ENCODE measurements around the gene JAK3.
A peak's percentile ranks its signal among the peaks of the same experiment; 100 is the strongest.

The JAK3 gene

DNA sequence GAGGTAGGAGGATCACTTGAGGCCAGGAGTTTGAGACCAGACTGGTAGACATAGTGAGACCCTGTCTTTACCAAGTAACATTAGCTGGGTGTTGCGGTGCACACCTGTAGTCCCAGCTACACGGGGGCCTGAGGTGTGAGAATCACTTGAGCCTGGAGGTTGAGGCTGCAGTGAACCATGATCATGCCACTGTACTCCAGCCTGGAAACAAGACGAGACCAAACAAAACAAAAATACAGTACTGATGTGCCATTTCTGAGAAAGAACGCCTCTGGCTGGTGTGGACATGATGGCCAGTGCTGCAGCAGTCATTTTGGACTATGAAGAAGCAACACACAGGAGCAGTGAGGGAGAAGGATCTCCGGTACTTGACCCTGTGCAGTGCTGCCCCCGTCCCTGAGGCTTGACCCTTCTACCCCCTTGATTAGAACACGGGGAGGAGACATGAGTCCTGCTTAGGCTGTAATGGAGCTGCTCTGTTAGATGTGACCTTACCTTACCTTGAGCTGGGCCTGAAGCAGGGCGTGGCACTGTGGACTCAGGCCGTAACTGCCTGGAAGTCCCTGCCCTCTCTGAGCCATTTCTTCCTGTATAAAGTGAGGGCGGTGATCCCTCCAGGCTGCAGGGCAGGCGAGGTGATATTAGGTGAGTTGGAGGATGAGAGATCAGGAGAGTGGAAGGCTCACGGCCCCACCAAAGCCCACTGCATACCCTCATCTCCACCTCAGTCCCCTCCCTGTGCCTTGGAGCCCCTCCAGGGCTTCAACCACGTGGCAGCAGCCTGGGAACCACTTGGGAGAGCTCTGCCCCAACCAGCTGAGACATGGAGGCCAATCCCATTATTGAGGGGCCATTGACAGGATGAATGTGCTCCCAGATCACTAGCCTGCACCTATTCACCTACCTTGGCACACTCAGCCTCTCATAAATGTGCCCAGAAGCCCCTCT lies 17.9 kb upstream of the JAK3 start:
- peak; percentile 19 for DNase-seq

DNA sequence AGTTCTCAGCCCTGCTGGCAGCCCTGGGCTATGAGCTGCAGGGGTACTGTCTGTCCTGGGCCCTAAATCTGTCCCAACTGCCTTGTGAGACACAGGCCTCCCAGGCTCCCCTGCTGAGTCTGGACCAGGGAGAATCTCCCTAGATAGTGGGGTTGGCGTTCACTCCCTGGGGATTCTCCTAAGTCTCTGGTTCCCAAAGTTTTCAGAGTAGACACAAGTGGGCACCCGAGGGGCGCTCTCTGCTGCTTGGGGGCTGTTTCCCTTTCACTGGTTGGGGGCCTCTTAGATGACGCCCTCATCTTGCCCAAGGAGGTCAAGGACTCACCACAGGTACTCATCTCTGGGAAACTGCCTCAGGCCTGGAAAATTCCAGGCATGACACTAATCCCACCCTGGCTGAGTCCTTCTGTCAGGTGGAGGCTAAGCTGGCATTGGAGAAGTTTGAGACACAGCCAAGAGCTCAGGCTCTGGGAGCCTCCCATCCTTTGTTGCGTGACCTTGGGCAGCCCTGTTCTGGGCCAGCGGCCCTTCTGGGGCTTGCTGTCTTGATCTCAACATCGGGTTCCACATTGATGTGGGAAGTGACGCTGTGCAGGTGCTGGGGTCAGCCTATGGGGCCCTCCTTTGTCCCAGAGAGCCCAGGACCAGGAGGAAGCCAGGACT lies 15.9 kb upstream of the JAK3 start:
- DNase-seq, result no peak

DNA sequence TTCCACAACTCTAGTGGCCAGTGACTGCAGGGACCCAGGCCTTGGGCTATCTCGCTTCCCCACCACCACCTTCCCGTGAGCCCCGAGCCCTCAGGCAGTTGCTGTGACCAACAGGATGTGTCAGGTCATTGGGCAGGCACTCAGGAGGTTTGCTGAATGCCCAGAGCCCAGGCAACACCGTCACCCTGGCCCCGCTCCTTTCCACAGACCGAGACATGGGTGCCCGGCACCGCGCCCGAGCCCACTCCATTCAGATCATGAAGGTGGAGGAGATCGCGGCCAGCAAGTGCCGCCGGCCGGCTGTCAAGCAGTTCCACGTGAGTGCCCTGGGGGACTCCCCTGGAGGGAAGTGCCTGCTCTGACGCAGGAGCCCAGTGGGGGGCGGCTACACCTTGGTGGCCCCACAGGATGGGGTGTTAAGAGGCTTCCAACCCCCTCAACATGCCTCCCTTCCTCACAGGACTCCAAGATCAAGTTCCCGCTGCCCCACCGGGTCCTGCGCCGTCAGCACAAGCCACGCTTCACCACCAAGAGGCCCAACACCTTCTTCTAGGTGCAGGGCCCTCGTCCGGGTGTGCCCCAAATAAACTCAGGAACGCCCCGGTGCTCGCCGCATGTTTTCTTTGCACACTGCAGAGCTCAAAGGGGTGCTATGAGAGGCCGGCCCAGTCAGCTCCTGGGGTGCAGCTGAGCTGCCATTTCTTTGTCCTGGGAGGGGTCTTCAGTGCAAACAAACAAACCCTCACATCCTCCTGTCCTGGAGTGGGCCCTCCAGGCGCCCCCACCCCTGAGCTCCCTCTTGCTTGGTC lies 15.1 kb upstream of the JAK3 start:
- DNase-seq, result no peak

DNA sequence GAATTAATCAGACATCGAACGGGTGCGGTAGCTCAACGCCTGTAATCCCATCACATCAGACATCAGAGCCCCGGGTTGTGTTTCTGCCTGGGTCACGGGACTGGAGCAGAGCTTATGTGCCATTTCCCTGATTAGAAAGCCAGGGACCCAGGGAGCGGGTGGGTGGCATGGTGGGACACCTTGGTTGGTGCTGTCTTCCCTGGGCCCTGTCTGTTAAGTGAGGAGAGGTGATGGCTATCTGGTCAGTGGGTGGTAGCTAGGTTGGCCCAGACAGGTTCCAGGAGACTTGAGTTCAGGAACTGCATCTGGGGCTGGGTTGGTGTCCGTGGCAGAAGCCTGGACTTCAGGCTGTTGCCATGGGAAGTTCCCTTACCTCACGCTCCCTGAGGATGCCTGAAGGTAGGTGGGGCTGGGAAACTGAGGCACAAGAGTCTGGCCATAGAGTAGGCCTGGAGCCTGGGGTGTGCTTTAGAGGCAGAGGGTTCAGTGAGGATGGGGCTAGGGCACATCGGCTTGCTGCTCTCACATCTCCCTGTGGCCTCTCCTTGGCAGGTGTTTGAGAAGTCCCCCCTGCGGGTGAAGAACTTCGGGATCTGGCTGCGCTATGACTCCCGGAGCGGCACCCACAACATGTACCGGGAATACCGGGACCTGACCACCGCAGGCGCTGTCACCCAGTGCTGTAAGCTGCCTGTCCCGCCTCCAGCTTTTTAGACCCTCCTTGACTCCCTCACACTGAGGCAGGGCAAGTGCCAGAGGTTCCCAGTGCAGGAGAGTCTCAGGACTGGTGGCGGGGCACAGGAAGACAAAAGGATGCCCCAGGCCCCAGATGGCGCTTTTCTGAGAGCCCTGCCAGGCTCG lies 14.0 kb upstream of the JAK3 start:
- DNase-seq, result no peak

DNA sequence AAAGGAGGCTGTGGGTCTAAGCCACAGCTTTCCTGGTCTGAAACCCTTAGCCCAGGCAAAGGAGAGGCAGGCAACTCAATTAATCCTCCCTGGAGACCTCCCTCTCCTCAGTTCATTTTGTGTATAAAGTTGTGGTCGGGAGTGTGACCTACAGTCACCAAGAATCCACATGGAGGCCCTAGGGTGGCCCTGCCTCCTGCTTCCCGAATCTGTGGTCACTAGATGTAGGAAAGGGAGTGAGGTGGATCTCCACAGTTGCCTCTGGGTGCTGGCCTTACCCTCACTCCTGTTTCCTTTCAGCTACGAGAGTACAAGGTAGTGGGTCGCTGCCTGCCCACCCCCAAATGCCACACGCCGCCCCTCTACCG lies 13.2 kb upstream of the JAK3 start:
- no peak for DNase-seq

DNA sequence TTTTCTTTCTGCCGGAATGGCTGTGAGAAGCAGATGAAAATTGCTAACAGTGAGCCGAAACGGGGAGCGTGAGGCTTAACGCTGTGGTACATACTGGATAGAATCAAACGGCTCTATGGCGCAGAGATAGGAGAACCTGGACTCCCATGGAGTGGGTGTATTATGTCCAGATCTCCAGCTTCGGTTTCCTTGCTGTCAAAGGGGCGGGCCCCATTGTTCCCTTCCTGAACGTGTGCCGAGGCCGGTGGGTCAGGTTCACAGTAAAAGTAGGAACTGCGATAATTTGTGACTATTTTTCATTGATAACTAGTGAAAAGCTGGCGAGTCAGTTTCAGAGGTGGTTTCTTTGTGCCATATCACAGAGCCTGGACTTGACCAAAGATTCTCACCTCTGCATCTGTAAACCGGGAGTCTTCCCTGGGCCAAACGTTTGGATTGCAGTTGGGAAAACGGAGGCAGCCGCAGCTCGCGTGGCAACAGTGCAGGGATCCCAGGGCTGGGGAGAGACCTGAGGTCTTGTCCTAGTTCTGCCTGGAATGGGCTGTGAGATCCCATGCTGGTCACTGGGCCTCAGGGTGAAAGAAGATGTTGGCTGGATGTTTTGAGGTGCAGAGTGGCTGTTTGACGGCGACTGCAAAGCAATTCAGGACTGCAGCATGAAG lies 12.7 kb upstream of the JAK3 start:
- no peak for DNase-seq

DNA sequence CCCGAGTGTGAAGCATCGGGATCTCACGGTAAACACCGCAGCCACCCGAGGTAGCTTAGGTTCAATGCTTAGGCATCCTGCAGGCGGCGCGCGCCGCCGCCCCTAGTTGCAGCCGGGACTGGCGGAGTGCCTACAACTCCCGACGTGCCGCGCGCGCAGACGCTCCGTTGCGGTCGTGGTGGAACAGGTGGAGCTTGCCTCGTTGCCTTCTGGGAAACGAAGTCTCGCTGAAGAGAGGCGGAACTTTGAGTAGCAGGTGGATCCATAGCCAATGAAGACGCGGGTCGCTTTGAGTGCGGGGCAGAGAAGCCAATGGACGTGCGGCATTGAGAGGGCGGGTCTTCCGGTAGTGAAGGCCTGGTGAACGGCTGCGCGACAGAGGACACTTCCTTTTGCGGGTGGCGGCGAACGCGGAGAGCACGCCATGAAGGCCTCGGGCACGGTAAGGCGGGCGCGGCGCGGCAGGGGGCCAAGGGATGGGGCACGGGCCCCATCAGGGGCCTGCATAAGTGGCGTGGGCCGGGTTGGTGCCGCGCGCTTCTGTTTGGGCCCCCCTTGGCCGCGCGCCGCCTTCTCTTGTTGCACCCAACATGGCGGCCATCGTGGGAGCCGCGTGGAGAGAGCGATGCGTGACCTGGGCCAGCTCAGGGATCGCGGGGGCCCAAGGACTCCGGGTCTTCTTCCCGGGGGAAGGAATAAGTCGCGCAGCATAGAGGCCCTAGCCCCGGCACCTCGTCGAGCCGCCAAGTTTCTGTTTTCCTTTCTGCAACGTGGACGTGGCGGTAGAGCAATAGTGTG lies 11.9 kb upstream of the JAK3 start, which contains the start of gene RPL18A:
RPL18A (plus strand) TSS at position 378 of the 798 bp plus-strand sequence; CDS start at position 425, 47 bp downstream.
- peak; percentile 99 for DNase-seq

DNA sequence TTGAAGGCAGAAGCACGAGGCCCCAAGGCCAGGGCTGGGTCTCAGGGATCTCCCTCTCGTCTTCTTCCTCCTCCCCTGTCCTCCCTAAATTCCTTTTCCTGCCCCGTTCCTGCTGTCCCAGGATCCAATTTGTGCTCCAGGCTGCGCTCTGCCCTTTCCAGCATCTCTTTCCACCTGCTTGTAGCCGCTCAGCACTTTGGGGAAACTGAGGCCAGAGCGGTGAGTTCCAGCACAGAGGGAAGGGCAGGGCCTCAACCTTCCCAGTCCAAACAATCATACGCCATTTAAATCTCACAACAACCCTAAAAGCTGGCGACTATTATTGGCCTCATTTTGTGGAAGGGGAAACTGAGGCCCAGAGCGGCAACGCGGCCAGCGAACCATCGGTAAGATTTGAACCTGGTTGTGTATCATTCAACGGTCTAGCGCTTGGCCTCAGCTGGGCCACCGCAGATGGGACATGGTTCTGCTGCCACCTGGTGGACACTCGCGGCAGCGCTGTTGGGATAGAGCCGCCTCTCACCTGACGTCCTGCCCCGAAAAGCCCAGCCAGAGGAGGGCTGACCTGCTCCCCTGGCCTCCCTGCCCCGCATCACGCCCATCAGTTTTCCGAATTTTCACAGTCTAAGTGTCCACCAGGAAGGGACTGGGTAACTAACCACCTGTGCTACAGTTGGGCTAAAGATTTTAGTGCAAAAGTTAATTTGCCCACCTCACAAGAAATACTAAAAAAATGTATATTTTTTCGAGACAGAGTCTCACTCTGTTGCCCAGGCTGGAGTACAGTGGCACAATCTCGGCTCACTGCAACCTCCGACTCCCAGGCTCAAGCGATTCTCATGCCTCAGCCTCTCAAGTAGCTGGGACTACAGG lies 7.7 kb upstream of the JAK3 start:
- peak; percentile 88 for DNase-seq

DNA sequence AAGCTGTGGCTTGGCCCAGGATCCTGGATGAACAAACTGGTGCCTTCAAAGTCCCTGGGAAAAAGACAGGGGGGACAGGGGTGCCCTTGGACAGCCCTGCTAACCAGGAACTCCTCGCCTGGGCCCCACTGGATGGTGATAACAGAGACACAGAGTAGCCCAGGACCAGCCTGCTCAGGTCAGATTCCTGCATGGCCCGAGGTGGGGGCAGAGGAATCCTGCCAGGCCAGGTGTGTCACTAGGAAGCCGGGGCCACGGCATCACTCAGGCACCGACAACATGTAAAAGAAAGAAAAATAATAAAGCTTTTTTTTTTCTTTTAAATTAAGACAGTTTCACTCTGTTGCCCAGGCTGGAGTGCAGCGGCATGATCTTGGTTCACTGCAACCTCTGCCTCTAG lies 6.3 kb upstream of the JAK3 start:
- DNase-seq, result no peak

DNA sequence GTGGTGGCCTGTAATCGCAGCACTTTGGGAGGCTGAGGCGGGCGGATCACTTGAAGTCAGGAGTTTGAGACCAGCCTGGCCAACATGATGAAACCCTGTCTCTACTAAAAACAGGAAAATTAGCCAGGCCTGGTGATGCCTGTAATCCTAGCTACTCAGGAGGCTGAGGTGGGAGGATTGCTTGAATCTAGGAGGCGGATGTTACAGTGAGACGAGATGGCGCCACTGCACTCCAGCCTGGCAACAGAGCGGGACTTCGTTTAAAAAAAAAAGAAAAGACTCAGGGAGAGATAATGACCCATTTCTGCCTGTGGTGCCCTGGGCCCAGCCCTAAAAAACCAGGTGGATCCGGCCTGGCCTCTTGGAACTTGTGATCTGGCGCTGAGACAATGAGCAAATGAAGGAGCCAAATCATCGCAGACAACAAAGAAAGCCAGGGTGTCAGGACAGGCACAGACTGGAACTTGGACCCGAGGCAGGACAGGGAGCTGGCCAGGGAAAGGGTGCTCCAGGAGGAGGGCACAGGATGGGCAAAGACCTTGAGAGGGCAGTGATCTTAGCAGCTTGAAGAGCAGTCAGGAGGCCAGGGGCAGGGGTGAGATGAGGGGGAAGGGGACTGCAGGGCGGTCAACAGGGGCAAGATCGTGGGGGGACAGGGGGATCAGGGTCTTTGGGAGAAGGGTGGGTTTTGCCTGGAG lies 962 bp upstream of the JAK3 start:
- no peak for DNase-seq

DNA sequence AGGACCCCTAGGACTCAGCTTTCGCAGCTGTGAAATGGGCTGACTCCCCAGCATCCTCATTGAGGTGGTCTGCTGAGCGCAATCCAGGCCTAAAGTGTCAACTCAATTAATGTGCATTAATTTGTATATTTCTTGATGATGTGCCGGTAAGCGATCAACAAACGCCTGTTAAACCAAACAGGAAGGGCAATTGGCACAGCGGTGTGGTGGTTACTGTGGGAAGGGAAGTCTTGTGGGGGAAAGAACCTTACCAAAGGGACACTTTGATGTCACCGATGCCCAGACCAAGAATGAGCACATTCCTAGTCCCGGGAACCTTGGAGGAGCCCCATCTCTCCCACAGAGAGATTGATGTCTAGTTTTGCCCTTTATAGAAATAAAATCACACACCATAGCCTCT lies 1.6 kb downstream of the JAK3 start:
- DNase-seq, result peak; percentile 21

DNA sequence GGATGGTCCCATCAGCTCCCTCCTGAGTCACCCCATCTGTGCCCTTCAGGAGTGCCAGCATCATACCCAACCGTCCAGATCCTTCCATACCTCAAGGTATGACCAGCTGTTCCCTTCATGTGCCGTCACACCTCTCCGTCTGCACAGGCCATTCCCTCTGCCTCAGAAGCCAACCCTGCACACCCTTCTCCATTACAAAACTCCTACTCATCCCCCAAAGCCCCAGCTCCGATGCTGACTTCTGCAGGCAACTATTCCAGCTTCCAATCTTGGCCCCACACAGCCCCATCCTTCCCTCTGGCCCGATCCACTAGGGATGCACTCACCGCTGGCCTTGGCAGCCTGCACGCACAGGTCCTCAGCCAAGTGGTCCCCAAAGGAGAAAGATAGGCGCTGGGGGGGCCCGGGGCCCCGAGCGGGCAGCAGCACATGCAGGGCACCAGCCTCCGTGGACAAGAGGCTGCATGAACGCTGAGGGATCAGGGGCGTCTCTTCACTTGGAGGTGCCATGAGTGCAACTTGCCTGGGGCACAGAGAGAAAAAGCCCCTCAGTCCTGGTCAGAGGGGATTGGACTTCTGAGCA lies 3.8 kb downstream of the JAK3 start:
- no peak for DNase-seq

DNA sequence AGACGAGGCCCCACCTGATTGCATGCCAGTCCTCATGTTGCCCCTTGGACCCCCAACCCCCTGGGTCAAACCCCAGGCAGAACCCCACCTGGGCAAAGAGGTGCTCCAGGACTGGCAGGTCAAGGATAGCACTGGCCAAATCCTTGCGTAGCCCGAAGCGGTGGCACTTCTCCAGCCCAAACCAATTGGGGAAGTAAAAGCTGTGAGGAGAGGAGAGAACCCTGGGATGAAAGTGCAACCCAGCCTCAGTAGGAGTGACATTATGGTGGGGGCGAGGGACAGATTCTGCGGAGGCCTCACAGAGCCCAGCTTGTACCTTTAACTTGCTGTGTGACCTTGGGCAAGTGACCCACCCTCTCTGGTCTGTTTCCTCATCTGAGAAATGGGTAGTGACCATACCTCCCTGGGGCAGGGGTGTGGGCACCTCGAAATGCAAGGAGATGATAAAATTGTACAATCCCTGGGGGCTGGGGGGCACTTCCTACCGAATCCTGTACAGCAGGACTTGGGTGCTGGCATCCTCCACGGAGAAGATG lies 4.4 kb downstream of the JAK3 start:
- no peak for DNase-seq

DNA sequence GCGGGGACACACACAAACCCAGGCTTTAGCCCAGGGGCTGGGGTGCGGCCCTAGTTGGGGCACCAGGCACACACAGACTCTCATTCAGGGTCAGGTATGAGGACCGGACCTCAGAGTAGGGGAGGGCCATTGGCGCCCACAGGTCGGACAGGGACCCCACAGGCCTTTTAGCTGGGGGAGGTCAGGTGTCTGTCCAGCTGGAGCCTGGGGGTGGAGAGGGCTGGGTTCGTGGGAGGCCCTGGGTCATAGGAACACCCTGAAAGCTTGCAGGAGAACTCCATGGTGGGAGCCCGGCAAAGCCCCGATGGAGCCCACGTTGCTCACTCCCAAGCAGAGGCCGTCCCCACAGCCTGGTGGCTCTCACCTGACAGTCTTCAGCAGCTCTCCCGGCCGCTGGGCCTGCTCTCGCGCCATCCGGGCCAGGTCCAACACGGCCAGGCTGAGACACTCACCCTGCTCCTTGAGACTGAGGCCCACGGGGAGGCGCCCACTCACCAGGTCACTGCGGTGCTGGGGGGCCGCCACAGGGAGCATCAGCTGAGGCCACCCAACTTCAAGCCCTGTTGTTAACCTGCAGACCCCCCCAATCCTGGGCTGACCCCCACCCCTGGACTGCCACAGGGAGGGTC lies 5.0 kb downstream of the JAK3 start:
- DNase-seq, result no peak

DNA sequence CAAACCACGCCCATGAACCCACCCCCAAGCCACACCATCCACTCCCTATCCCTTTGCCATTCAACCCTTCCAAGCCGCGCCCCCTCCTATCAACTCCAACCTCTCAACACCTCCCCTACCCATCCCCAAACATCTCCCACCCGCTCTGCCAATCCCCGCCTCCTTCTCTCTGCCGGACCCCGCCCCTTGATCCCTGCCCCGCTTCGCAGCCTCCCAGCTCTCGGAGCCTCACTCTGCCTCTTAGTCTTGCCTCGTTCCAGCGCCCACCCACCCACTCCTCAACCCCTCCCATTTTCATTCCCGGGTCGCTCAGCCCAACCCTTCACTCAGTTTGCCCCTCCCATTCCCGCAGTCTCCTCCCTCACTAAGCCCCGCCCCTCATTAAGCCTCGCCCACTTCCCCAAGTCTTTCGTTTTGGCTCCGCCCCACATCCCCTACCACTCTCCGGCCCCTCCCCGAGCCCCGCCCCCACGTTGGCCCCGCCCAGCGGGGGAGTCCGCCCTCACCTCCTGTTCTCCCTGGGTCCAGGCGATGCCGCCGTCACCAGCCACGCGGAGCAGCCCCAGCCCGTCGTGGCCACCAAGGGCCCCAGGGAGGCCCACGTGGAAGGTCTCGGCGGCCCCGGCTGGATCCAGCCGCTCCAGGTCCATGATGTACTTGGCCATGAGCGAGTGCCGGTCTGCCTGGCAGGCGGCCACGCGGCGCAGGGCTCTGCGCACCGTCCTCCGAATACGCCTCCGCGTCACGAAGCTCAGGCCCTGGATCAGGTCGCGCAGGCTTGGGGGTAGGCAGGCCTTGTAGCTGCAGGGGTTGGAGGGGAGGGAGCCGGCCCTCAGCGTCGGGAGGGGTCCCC lies 5.7 kb downstream of the JAK3 start:
- peak; percentile 15 for DNase-seq

DNA sequence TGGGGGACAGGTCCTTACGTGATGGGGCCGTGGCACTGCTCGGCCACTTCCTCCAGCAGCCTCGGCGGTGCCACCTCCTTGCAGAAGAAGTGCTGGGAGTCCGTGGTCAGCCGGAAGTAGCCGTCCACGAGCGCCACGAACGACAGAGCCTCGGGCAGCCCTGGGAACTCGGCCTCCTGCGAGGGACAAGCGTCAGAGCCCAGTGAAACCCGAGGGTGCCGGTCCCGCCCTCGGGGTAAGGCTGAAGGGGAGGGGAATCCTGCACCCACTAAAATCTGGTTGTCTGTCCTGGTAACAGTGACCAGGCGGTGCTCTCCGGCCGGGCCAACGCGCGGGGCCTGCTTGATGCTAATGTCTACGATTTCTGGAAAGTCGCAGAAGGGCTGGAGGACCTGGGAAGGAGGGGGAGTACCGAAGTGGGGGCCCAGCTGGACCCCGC lies 6.4 kb downstream of the JAK3 start:
- no peak for DNase-seq

DNA sequence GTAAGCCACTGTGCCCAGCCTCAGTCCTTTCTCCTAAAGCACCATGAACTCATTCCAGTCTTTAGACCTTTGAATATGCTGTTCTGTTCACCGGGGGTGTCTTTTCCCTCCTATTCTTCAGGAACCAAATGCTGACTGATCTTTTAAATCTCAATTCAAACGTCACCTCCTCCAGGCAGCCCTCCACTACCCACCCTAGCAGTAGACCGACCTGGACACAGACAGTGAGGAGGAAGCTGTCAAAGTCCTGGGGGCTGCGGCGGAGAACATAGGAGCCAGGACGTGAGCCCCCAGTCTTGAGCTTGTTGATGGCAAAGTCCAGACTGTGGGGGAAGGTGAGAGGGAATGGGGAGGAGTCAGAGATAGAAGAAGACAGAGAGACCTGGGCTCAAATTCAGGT lies 7.8 kb downstream of the JAK3 start:
- DNase-seq, result no peak

Data from stimulated activated naive CD4-positive, alpha-beta T cell treated with Interleukin-2 at 50 U/mL for 16 hours (primary cell).